HG02852 (cell line): ENCODE measurements around the gene HUNK.

Experiments
- ATAC-seq: cut with Tn5 transposase; IDR thresholded peaks from one replicate; pipeline ENCODE4 v1.9.1; 2021; ENCODE audit warnings: mild to moderate bottlenecking, moderate library complexity; ENCODE audit not compliant: unreplicated experiment

Gene HUNK

GRCh38 chr21:31895077-31895835 is 22.4 kb downstream of the HUNK start:
- no peak for ATAC-seq

- no peak for ATAC-seq
Observed at GRCh38 chr21:31896019-31896418, 23.2 kb downstream of the HUNK start.

- ATAC-seq, result no peak
Observed at GRCh38 chr21:31897311-31897710, 24.5 kb downstream of the HUNK start.

- no peak for ATAC-seq
Observed at GRCh38 chr21:31898933-31899630, 26.3 kb downstream of the HUNK start.

GRCh38 chr21:31900121-31900895 is 27.5 kb downstream of the HUNK start:
- no peak for ATAC-seq

- ATAC-seq, result no peak
Observed at GRCh38 chr21:31901315-31901714, 28.5 kb downstream of the HUNK start.

GRCh38 chr21:31902438-31902837 is 29.6 kb downstream of the HUNK start:
- ATAC-seq, result no peak

- no peak for ATAC-seq
Observed at GRCh38 chr21:31903896-31904295, 31.1 kb downstream of the HUNK start.

GRCh38 chr21:31905503-31906451 is 33.0 kb downstream of the HUNK start:
- no peak for ATAC-seq

- no peak for ATAC-seq
Observed at GRCh38 chr21:31908106-31909031, 35.5 kb downstream of the HUNK start.

- ATAC-seq, result no peak
Observed at GRCh38 chr21:31909153-31910073, 36.6 kb downstream of the HUNK start.

GRCh38 chr21:31910074-31910470 is 37.3 kb downstream of the HUNK start:
- no peak for ATAC-seq

GRCh38 chr21:31911138-31911907 is 38.5 kb downstream of the HUNK start:
- no peak for ATAC-seq

GRCh38 chr21:31912501-31912900 is 39.7 kb downstream of the HUNK start:
- no peak for ATAC-seq

GRCh38 chr21:31913182-31913608 is 40.4 kb downstream of the HUNK start:
- ATAC-seq, result no peak

- ATAC-seq, result no peak
Observed at GRCh38 chr21:31914472-31914871, 41.7 kb downstream of the HUNK start.

GRCh38 chr21:31915566-31915965 is 42.7 kb downstream of the HUNK start:
- no peak for ATAC-seq

- no peak for ATAC-seq
Observed at GRCh38 chr21:31917108-31917507, 44.3 kb downstream of the HUNK start.
